GM18907 (cell line): ENCODE measurements around the gene ZFTA.

ENCODE experiments used
- ATAC-seq: cut with Tn5 transposase; IDR thresholded peaks from one replicate; pipeline ENCODE4 v1.9.1; 2021; ENCODE audit warnings: mild to moderate bottlenecking, moderate library complexity; ENCODE audit not compliant: unreplicated experiment

Gene ZFTA

GRCh38 chr11:63756919-63757761, 11.4 kb downstream of the ZFTA start:
- no peak for ATAC-seq

GRCh38 chr11:63749624-63750023, 19.0 kb downstream of the ZFTA start:
- ATAC-seq, result no peak

GRCh38 chr11:63747011-63747410, 21.6 kb downstream of the ZFTA start:
- no peak for ATAC-seq

GRCh38 chr11:63745304-63746170, 23.0 kb downstream of the ZFTA start:
- no peak for ATAC-seq

GRCh38 chr11:63738720-63739360, 29.7 kb downstream of the ZFTA start:
- ATAC-seq, result no peak

GRCh38 chr11:63737718-63738117, 30.9 kb downstream of the ZFTA start:
- no peak for ATAC-seq

- no peak for ATAC-seq
Observed at GRCh38 chr11:63736864-63737263, 31.7 kb downstream of the ZFTA start.

GRCh38 chr11:63729326-63729725, 39.2 kb downstream of the ZFTA start:
- ATAC-seq, result no peak

- ATAC-seq, result no peak
Observed at GRCh38 chr11:63720611-63721010, 48.0 kb downstream of the ZFTA start.

GRCh38 chr11:63719987-63720386, 48.6 kb downstream of the ZFTA start:
- no peak for ATAC-seq

GRCh38 chr11:63719001-63719400, 49.6 kb downstream of the ZFTA start:
- no peak for ATAC-seq
